ENCODE data around the gene CYP26B1.

Gene CYP26B1

DNA sequence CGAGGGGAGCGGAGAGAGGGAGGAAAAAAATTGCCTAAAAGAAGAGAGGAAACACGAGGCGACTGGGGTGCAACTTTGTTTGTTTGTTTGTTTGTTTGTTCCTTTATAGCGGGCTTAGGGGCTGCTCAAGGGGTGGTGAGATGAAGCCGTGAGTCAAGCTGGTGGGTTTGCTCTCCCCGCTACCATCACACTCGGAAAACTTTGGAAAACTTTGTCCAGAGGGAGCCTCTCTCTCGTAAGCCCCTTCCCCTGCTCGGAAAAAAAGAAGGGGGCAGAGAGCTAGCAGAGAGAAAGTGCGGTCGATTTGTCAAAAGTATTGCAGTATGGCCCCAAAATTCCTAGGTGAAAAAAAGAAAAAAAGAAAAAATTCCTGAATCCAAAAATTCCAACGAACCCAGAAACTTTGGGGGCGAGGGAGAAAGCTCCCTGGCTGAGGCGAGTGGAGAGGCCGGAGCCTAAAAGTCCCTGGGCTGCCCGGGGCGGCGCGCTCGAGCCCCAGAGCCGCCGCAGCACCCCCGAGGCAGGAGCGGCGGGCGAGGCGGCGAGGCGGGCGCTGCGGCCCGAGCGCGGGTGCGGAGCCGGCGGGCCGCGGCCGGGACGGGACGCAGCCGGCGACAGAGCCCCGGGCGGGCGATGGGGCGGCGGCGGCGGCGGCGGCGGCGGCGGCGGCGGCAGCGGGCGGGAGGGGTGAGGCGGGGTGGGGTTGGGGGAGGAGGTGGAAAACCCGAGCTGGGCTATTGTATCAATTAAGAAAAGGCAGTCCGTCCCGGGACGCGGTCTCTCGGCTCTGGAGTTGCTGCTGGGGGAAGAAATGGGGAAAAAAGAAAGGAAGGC lies 558 bp upstream of the CYP26B1 start:
- TF ChIP-seq, protein P1, sequence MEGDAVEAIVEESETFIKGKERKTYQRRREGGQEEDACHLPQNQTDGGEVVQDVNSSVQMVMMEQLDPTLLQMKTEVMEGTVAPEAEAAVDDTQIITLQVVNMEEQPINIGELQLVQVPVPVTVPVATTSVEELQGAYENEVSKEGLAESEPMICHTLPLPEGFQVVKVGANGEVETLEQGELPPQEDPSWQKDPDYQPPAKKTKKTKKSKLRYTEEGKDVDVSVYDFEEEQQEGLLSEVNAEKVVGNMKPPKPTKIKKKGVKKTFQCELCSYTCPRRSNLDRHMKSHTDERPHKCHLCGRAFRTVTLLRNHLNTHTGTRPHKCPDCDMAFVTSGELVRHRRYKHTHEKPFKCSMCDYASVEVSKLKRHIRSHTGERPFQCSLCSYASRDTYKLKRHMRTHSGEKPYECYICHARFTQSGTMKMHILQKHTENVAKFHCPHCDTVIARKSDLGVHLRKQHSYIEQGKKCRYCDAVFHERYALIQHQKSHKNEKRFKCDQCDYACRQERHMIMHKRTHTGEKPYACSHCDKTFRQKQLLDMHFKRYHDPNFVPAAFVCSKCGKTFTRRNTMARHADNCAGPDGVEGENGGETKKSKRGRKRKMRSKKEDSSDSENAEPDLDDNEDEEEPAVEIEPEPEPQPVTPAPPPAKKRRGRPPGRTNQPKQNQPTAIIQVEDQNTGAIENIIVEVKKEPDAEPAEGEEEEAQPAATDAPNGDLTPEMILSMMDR (IDR thresholded peaks at IDR 0.05; ENCODE audit: low read depth, low read length), result no peak
- no peaks in the 10 kb centered on the region for H3K9me3 ChIP-seq
- no peak overlapping the region for H3K4me3 ChIP-seq (ENCODE audit: low read depth, low read length)
- H3K27me3 ChIP-seq, result peaks cover 64% of the 10 kb centered on the region
- H3K4me1 ChIP-seq, result no peaks in the 10 kb centered on the region
- no peaks in the 10 kb centered on the region for H3K36me3 ChIP-seq
- no peak for DNase-seq

DNA sequence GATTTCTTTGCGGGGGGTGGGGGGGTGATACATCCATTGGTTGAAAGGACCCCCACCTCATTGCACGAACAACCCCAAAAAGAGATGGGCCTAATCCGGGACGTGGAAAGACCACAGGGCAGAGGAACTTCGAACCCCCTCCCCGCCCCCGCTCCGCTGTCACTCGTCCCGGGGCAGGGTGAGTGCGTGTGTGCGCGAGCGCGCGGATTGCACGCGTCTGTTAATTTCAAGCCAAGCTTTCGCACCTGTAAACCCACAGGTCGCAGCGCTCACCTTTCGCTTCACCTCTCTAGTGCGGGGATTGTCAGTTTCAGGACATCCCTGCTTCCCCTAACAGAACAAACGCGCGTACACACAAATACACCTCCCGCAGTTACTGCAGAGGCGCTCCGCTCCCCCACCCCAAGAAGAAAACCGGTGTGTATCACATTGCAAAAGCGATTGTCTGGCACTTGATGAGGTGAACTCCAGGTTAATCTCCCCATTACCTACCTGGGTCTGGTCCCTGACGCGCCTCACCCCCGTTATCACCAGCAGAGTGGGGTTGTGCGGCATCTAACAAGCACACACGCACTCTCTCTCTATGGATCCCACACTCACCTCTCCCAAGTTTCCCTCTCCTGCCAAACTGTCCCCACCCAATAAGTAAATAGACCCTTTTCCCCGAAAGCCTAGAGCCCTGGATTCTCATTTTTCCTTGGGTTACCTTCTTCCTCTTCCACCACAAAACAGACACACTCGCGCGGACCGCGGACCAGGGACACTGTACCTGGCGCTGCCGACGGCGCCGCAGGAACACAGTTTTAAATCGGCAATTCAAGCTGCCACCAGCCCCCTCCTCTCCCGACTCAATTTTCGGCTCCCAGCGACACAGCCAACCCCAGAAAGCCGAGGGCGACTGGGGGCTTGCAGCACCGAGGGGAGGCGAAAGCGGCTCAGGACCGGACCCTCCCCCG lies 1.0 kb downstream of the CYP26B1 start:
- no peak overlapping the region for H3K4me3 ChIP-seq (ENCODE audit: low read depth, low read length)
- H3K36me3 ChIP-seq, result no peaks in the 10 kb centered on the region
- H3K9me3 ChIP-seq, result no peaks in the 10 kb centered on the region
- H3K27me3 ChIP-seq, result peaks cover 64% of the 10 kb centered on the region
- H3K4me1 ChIP-seq, result no peaks in the 10 kb centered on the region
- TF ChIP-seq, protein P1 (IDR thresholded peaks at IDR 0.05; ENCODE audit: low read depth, low read length), result no peak
- no peak for DNase-seq

DNA sequence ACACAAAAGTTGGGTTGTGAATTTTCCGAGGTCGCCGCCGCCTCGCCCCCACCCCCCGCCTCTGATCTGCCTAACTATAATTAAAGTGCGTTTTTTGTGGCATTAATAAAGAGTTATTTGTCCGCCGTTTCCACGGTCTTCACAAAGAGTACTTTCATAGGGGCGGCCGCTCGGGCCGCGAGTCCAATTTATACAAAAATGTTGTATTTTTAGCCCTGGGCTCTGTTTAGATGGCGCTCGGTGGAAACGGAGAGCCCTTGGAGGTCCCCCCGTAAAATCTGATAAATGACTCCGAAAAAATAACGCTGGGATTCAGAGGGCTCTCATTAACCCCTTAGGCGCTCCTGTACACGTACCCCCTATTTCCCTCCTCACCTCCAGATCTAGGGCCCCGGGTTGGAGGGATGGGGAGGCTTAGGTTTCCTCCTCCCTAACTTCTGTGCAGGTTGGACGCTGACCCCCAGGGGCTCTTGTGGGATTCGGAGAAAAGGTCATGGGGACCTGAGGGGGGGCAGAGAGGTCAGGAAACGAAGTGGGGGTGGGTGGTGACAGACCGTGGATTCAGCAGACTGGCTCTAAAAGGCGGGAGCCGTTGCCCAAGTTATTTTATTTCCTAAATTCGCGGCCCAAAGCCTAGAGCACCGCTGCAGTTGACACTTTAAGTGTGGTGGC lies 1.9 kb downstream of the CYP26B1 start:
- TF ChIP-seq, protein P1 (IDR thresholded peaks at IDR 0.05; ENCODE audit: low read depth, low read length), result no peak
- Histone ChIP-seq H3K9me3 (no peaks in the 10 kb centered on the region), H3K4me1 (no peaks in the 10 kb centered on the region), H3K27me3 (peaks cover 64% of the 10 kb centered on the region), H3K36me3 (no peaks in the 10 kb centered on the region), H3K4me3 (ENCODE audit: low read depth, low read length) (no peak overlapping the region)
- DNase-seq, result no peak

DNA sequence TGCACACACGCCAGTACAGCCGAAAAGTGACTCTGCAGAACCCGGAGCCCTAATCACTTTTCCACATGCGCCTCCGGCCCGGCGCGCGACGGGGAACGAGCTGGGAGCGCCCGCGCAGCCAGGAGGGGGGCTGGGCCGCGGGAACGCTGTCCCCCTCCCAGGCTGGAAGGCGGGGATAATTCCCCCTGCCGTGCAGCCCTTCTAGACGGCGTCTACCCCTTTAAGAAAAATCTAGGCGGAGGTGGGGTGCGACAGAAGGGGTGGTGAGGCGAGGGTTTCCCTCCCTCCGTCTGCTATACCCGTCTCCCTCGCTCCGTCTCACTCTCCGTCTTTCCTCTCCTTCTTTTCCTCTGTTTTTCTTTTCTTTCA lies 2.4 kb downstream of the CYP26B1 start:
- TF ChIP-seq, protein P1 (IDR thresholded peaks at IDR 0.05; ENCODE audit: low read depth, low read length), result no peak
- no peak for DNase-seq
- no peaks in the 10 kb centered on the region for H3K36me3 ChIP-seq
- no peak overlapping the region for H3K4me3 ChIP-seq (ENCODE audit: low read depth, low read length)
- no peaks in the 10 kb centered on the region for H3K9me3 ChIP-seq
- H3K27me3 ChIP-seq, result peaks cover 60% of the 10 kb centered on the region
- H3K4me1 ChIP-seq, result no peaks in the 10 kb centered on the region

DNA sequence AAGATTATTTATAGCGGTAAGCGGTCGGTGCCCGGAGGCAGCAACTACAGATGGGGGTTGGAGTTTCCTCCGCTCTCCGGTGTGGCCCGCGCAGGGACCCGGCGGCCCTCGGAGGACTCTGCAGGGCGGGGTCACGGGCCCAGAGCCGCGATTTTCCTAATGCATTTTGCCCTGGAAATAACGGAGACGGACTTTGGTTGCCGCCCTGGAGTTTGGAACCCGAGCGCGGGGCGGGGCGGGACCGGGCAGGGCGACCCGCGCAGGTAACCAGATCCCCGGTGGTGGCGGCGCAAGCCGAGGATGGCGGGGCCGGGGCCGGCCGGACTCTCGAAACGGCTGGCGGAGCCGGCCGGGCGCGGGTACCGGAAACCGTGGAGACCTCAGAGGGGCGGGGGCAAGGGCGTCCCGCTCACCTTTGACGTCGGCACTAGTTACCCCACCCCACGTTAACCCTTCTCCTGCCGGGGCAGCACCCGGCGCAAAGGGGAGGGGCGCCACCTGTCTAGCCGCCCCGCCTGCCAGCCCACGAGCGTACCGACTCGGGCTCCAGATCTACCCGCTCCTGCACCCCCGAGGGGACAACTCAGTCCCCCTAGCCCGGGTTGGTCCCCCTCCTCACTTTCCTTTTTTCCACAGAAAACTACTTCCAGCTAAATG lies 2.9 kb downstream of the CYP26B1 start:
- TF ChIP-seq, protein P1 (IDR thresholded peaks at IDR 0.05; ENCODE audit: low read depth, low read length), result no peak
- no peaks in the 10 kb centered on the region for H3K36me3 ChIP-seq
- no peaks in the 10 kb centered on the region for H3K4me1 ChIP-seq
- peaks cover 54% of the 10 kb centered on the region for H3K27me3 ChIP-seq
- H3K4me3 ChIP-seq (ENCODE audit: low read depth, low read length), result no peak overlapping the region
- DNase-seq, result no peak
- H3K9me3 ChIP-seq, result no peaks in the 10 kb centered on the region

Data from BE2C (cell line).